Measurements from ENCODE around the gene TRAP1.

DNA sequence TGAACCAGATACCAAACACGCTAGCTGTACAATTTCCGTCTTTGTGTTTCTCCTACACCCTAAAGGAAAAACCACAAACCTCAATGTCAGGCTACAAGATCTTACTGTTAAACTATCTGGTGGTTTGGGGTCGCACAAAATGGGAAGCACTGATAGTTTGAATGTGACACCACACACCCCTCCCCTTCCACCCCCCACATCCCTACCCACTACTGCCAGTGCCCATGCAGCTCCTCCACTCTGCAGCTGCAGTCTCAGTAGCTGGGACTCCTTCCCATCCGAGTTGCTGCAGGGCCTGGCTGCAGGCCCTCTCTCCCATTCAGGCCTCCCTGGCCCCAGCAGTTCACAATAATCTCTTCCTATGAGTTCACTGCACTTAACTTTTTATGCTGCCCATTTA, 18.4 kb downstream of the TRAP1 start:
- TF ChIP-seq, protein P1, sequence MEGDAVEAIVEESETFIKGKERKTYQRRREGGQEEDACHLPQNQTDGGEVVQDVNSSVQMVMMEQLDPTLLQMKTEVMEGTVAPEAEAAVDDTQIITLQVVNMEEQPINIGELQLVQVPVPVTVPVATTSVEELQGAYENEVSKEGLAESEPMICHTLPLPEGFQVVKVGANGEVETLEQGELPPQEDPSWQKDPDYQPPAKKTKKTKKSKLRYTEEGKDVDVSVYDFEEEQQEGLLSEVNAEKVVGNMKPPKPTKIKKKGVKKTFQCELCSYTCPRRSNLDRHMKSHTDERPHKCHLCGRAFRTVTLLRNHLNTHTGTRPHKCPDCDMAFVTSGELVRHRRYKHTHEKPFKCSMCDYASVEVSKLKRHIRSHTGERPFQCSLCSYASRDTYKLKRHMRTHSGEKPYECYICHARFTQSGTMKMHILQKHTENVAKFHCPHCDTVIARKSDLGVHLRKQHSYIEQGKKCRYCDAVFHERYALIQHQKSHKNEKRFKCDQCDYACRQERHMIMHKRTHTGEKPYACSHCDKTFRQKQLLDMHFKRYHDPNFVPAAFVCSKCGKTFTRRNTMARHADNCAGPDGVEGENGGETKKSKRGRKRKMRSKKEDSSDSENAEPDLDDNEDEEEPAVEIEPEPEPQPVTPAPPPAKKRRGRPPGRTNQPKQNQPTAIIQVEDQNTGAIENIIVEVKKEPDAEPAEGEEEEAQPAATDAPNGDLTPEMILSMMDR (IDR thresholded peaks at IDR 0.05; ENCODE audit: poor library complexity): no peak
- TF ChIP-seq EZH2 (IDR thresholded peaks at IDR 0.05; ENCODE audit: borderline replicate concordance): no peak
- no peak for TF ChIP-seq EZH2phosphoT487 (IDR thresholded peaks at IDR 0.05; ENCODE audit: low read depth, severe bottlenecking, unreplicated experiment)

All from hepatocyte (in vitro differentiated cells).